Rectal smooth muscle tissue (tissue), 1 donor: ENCODE data around the gene GNB5.

ENCODE experiments used
- H3K27ac ChIP-seq: one replicate; pipeline ENCODE4 v1.7.0; 2013; ENCODE audit warnings: low read depth, low read length, inconsistent platforms
- H3K27me3 ChIP-seq: one replicate; pipeline ENCODE4 v1.7.0; 2013; ENCODE audit warnings: low read length; ENCODE audit not compliant: control insufficient read depth, insufficient read depth
- H3K36me3 ChIP-seq: one replicate; pipeline ENCODE4 v1.7.0; 2013; ENCODE audit warnings: low read length; ENCODE audit not compliant: control insufficient read depth, insufficient read depth
- H3K4me1 ChIP-seq: one replicate; pipeline ENCODE4 v1.7.0; 2013; ENCODE audit warnings: low read length; ENCODE audit not compliant: control insufficient read depth, insufficient read depth
- H3K4me3 ChIP-seq: one replicate; pipeline ENCODE4 v1.7.0; 2013; ENCODE audit warnings: low read length
- H3K9ac ChIP-seq: one replicate; pipeline ENCODE4 v1.7.0; 2013; ENCODE audit warnings: low read length

Gene GNB5

GRCh38 chr15:52221730-52222129 lies 30.5 kb upstream of the GNB5 start:
- Histone ChIP-seq H3K27ac (no peak overlapping the region), H3K4me3 (no peak overlapping the region), H3K4me1 (no peaks in the 10 kb centered on the region), H3K27me3 (no peaks in the 10 kb centered on the region), H3K9ac (no peak overlapping the region), H3K36me3 (peaks cover 2% of the 10 kb centered on the region)

- Histone ChIP-seq H3K9ac (no peak overlapping the region), H3K36me3 (peaks cover 2% of the 10 kb centered on the region), H3K4me1 (no peaks in the 10 kb centered on the region), H3K4me3 (no peak overlapping the region), H3K27ac (no peak overlapping the region), H3K27me3 (no peaks in the 10 kb centered on the region)
These were observed 29.9 kb upstream of the GNB5 start for GRCh38 chr15:52220937-52221660.

GRCh38 chr15:52220251-52220650 lies 29.1 kb upstream of the GNB5 start:
- H3K27me3 ChIP-seq = no peaks in the 10 kb centered on the region
- no peak overlapping the region for H3K9ac ChIP-seq
- no peak overlapping the region for H3K27ac ChIP-seq

GRCh38 chr15:52218816-52219215 lies 27.6 kb upstream of the GNB5 start:
- no peaks in the 10 kb centered on the region for H3K27me3 ChIP-seq
- H3K4me1 ChIP-seq = no peaks in the 10 kb centered on the region
- peaks cover 2% of the 10 kb centered on the region for H3K36me3 ChIP-seq
- no peak overlapping the region for H3K9ac ChIP-seq
- no peak overlapping the region for H3K27ac ChIP-seq
- no peak overlapping the region for H3K4me3 ChIP-seq

More at GRCh38 chr15:52220251-52220650, 29.1 kb upstream of the GNB5 start:
- no peaks in the 10 kb centered on the region for H3K4me1 ChIP-seq
- H3K36me3 ChIP-seq = peaks cover 2% of the 10 kb centered on the region
- no peak overlapping the region for H3K4me3 ChIP-seq

- Histone ChIP-seq H3K27ac (no peak overlapping the region), H3K4me1 (no peaks in the 10 kb centered on the region), H3K27me3 (no peaks in the 10 kb centered on the region), H3K4me3 (no peak overlapping the region), H3K36me3 (peaks cover 2% of the 10 kb centered on the region), H3K9ac (no peak overlapping the region)
These were observed 27.2 kb upstream of the GNB5 start for GRCh38 chr15:52218371-52218770.

- Histone ChIP-seq H3K27ac (no peak overlapping the region), H3K4me1 (no peaks in the 10 kb centered on the region), H3K27me3 (no peaks in the 10 kb centered on the region), H3K4me3 (no peak overlapping the region), H3K36me3 (peaks cover 7% of the 10 kb centered on the region), H3K9ac (no peak overlapping the region)
These were observed 26.0 kb upstream of the GNB5 start for GRCh38 chr15:52217186-52217585.

- no peak overlapping the region for H3K9ac ChIP-seq
These were observed 23.4 kb upstream of the GNB5 start for GRCh38 chr15:52214553-52214952.

GRCh38 chr15:52213206-52213605 lies 22.0 kb upstream of the GNB5 start:
- Histone ChIP-seq H3K9ac (no peak overlapping the region), H3K36me3 (peaks cover 6% of the 10 kb centered on the region), H3K27ac (no peak overlapping the region), H3K4me1 (no peaks in the 10 kb centered on the region), H3K4me3 (no peak overlapping the region), H3K27me3 (no peaks in the 10 kb centered on the region)

More at GRCh38 chr15:52214553-52214952, 23.4 kb upstream of the GNB5 start:
- Histone ChIP-seq H3K27me3 (no peaks in the 10 kb centered on the region), H3K4me1 (no peaks in the 10 kb centered on the region), H3K4me3 (no peak overlapping the region), H3K27ac (no peak overlapping the region), H3K36me3 (peaks cover 7% of the 10 kb centered on the region)

GRCh38 chr15:52208306-52208946 lies 17.2 kb upstream of the GNB5 start:
- no peaks in the 10 kb centered on the region for H3K4me1 ChIP-seq
- no peak overlapping the region for H3K27ac ChIP-seq
- no peak overlapping the region for H3K4me3 ChIP-seq
- peaks cover 5% of the 10 kb centered on the region for H3K36me3 ChIP-seq
- no peak overlapping the region for H3K9ac ChIP-seq
- no peaks in the 10 kb centered on the region for H3K27me3 ChIP-seq

GRCh38 chr15:52207191-52207590 lies 16.0 kb upstream of the GNB5 start:
- Histone ChIP-seq H3K9ac (no peak overlapping the region), H3K4me3 (no peak overlapping the region), H3K27ac (no peak overlapping the region), H3K27me3 (no peaks in the 10 kb centered on the region), H3K4me1 (no peaks in the 10 kb centered on the region), H3K36me3 (no peaks in the 10 kb centered on the region)

- H3K4me1 ChIP-seq = no peaks in the 10 kb centered on the region
- H3K36me3 ChIP-seq = no peaks in the 10 kb centered on the region
- H3K9ac ChIP-seq = no peak overlapping the region
- no peak overlapping the region for H3K27ac ChIP-seq
- no peaks in the 10 kb centered on the region for H3K27me3 ChIP-seq
- H3K4me3 ChIP-seq = no peak overlapping the region
These were observed 15.3 kb upstream of the GNB5 start for GRCh38 chr15:52206446-52206845.

- no peaks in the 10 kb centered on the region for H3K36me3 ChIP-seq
- H3K4me3 ChIP-seq = no peak overlapping the region
- H3K9ac ChIP-seq = no peak overlapping the region
- no peak overlapping the region for H3K27ac ChIP-seq
- H3K4me1 ChIP-seq = no peaks in the 10 kb centered on the region
- H3K27me3 ChIP-seq = no peaks in the 10 kb centered on the region
These were observed 13.5 kb upstream of the GNB5 start for GRCh38 chr15:52204657-52205056.

GRCh38 chr15:52200831-52201365 lies 9.7 kb upstream of the GNB5 start:
- Histone ChIP-seq H3K4me3 (no peak overlapping the region), H3K9ac (no peak overlapping the region), H3K36me3 (peaks cover 3% of the 10 kb centered on the region), H3K27me3 (no peaks in the 10 kb centered on the region), H3K27ac (no peak overlapping the region), H3K4me1 (no peaks in the 10 kb centered on the region)
